Large intestine (tissue), 3 donors: Measurements from ENCODE around the gene PFKP. TPM values are rescaled to one million over a fixed set of nuclear protein-coding genes. Genes with fewer than 3 reads are reported as not detected.

Experiments
- DNase-seq, 2 donors: peaks; one replicate each; pipeline versions ENCODE4 v3.0.0 to v3.0.0-alpha.2; 2013
- H3K27ac ChIP-seq: one replicate; pipeline ENCODE4 v1.5.1; 2013; ENCODE audit warnings: low read length
- H3K27me3 ChIP-seq: 2 replicates; pipeline ENCODE4 v1.6.1; 2013; ENCODE audit warnings: low read length; ENCODE audit not compliant: control insufficient read depth, insufficient read depth
- H3K36me3 ChIP-seq: 2 replicates; pipeline ENCODE4 v1.6.1; 2013; ENCODE audit warnings: low read length; ENCODE audit not compliant: control insufficient read depth, insufficient read depth
- H3K4me1 ChIP-seq: one replicate; pipeline ENCODE4 v1.6.1; 2013; ENCODE audit warnings: low read length; ENCODE audit not compliant: control insufficient read depth, insufficient read depth
- H3K4me3 ChIP-seq: one replicate; pipeline ENCODE4 v1.5.1; 2013; ENCODE audit warnings: low read length
- H3K9me3 ChIP-seq: one replicate; pipeline ENCODE4 v1.6.1; 2013; ENCODE audit warnings: mild to moderate bottlenecking, low read depth, low read length, moderate library complexity; ENCODE audit not compliant: control insufficient read depth
- WGBS: methylation state at CpG from one replicate; pipeline ENCODE4 v1.1.5; 2013; ENCODE audit warnings: low lambda C conversion rate; ENCODE audit not compliant: insufficient coverage; 5-methylcytosine and 5-hydroxymethylcytosine counted together
- polyA plus RNA-seq: library from polyadenylated mRNA; unstranded; fragments of 120-200 nt; gene quantifications from one replicate; pipeline ENCODE4 v1.2.1, GENCODE V29; 2013

Gene PFKP
- polyA plus RNA-seq, 1 donor, result 29.2 TPM

DNA sequence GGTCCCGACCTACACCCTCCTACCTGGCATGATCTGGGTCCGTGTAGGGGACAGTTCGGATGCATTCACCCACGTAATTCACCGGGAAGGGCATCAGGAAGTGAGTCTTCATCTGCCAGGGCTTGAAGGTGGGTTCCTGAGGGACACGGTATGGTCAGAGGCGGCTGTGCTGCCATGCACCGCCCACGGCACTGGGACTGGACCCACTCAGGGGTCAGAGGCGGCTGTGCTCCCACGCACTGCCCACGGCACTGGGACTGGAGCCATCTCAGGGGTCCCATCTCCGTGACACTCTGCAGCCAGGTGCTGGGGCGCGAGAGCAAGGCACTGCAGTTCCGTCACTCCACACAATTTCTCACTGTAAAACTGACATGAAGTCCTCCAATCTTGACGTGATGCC is 76.0 kb downstream of the PFKP start:
- Histone ChIP-seq H3K9me3 (no peaks in the 10 kb centered on the region), H3K36me3 (peaks cover 92% of the 10 kb centered on the region), H3K27ac (no peak overlapping the region), H3K27me3 (no peaks in the 10 kb centered on the region), H3K4me1 (no peaks in the 10 kb centered on the region), H3K4me3 (no peak overlapping the region)
- 100% methylated on average over 1 of the region's 17 CpGs for WGBS
- no peak for DNase-seq

DNA sequence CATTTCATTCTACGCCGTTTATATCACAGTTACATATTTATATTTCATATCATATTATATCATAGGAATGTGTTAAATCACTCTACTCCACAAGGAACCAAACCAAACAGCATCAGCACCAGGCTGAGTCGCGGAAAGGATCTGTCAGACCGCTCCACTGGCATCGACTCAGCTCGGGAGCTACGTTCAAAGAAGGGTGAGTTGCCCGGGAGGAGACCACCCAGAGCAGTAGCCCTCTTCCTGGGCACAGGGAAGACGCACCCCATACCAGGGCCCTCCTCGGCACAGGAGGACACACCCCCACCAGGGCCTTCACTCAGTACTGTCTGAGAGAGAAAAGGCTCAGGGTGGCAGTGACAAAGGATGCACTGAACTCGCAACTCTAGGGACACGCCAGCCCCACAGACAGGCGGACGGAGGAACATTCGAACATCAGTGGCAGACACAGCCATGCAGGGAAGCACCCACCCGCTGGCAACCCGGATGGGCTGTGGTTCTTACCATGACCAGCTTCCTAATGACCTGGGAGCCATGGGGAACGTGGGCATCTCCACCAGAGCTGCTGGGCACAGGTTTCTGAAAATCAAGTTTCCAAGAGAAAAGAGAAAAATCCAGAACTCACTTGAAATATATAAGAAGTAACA is 76.6 kb downstream of the PFKP start:
- Histone ChIP-seq H3K9me3 (no peaks in the 10 kb centered on the region), H3K4me3 (no peak overlapping the region), H3K27ac (no peak overlapping the region), H3K4me1 (no peaks in the 10 kb centered on the region), H3K27me3 (no peaks in the 10 kb centered on the region), H3K36me3 (peaks cover 92% of the 10 kb centered on the region)
- WGBS, result 100% methylated on average over 2 of the region's 19 CpGs
- DNase-seq, result no peak

GRCh38 chr10:3145366-3145765 is 78.0 kb downstream of the PFKP start:
- WGBS, result 100% methylated on average over 3 of the region's 18 CpGs
- no peaks in the 10 kb centered on the region for H3K9me3 ChIP-seq
- no peak for DNase-seq
- no peaks in the 10 kb centered on the region for H3K27me3 ChIP-seq
- H3K4me1 ChIP-seq, result no peaks in the 10 kb centered on the region
- H3K36me3 ChIP-seq, result peaks cover 92% of the 10 kb centered on the region
- H3K27ac ChIP-seq, result no peak overlapping the region
- H3K4me3 ChIP-seq, result no peak overlapping the region

- no CpG with 5 or more reads among the region's 8 CpGs for WGBS
- no peak overlapping the region for H3K27ac ChIP-seq
- H3K27me3 ChIP-seq, result no peaks in the 10 kb centered on the region
- no peak overlapping the region for H3K4me3 ChIP-seq
- H3K36me3 ChIP-seq, result peaks cover 92% of the 10 kb centered on the region
- DNase-seq, result no peak
- no peaks in the 10 kb centered on the region for H3K9me3 ChIP-seq
- H3K4me1 ChIP-seq, result no peaks in the 10 kb centered on the region
Observed at GRCh38 chr10:3146289-3146688, 78.9 kb downstream of the PFKP start.

DNA sequence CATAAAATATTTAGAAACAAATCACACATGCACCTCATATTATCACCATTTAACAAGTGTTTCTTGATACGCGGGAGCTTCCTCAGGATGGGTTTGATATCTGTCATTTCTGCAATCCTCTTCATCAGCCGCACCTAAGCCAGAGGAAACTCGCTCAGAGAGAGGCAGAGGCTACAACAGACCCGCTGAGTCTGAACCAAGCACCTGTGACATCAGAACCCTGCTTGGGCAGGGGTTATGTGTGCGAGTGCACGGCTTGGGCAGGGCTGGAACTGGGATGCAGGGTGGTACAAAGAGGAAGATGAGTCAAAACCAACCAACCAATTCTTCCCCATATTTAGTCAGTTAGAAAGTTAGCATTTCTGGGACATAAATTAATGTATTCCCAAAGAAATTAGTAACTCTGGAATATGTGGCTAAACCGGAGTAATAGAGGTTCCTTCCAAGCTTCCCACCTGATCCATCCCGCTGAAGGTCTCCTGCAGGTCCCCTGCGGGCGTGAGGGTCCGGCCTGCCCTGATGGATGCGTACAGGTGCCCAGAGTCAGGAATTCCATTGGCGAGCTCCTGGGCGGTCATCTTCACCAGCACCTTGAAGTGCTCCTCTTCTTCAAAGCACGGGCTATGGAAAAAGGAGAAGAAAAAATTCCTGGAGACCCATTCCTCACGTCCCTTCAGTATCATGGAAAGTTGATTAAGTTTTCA is 79.9 kb downstream of the PFKP start:
- no peaks in the 10 kb centered on the region for H3K4me1 ChIP-seq
- no CpG with 5 or more reads among the region's 17 CpGs for WGBS
- H3K9me3 ChIP-seq, result no peaks in the 10 kb centered on the region
- no peak for DNase-seq
- no peak overlapping the region for H3K4me3 ChIP-seq
- no peaks in the 10 kb centered on the region for H3K27me3 ChIP-seq
- no peak overlapping the region for H3K27ac ChIP-seq
- peaks cover 90% of the 10 kb centered on the region for H3K36me3 ChIP-seq

GRCh38 chr10:3148041-3148440 is 80.7 kb downstream of the PFKP start:
- Histone ChIP-seq H3K36me3 (peaks cover 90% of the 10 kb centered on the region), H3K4me1 (no peaks in the 10 kb centered on the region), H3K4me3 (no peak overlapping the region), H3K27me3 (no peaks in the 10 kb centered on the region), H3K27ac (no peak overlapping the region), H3K9me3 (no peaks in the 10 kb centered on the region)
- DNase-seq, result no peak
- WGBS, result no CpG with 5 or more reads among the region's 17 CpGs

GRCh38 chr10:3148994-3149393 is 81.6 kb downstream of the PFKP start:
- Histone ChIP-seq H3K4me1 (no peaks in the 10 kb centered on the region), H3K27me3 (no peaks in the 10 kb centered on the region), H3K36me3 (peaks cover 88% of the 10 kb centered on the region), H3K9me3 (no peaks in the 10 kb centered on the region), H3K27ac (no peak overlapping the region), H3K4me3 (no peak overlapping the region)
- DNase-seq, result no peak
- WGBS, result no CpG with 5 or more reads among the region's 9 CpGs

- DNase-seq, result no peak
- no CpG with 5 or more reads among the region's 11 CpGs for WGBS
- Histone ChIP-seq H3K27ac (no peak overlapping the region), H3K27me3 (no peaks in the 10 kb centered on the region), H3K4me1 (no peaks in the 10 kb centered on the region), H3K9me3 (no peaks in the 10 kb centered on the region), H3K36me3 (peaks cover 87% of the 10 kb centered on the region), H3K4me3 (no peak overlapping the region)
Observed at GRCh38 chr10:3149918-3150317, 82.6 kb downstream of the PFKP start.

DNA sequence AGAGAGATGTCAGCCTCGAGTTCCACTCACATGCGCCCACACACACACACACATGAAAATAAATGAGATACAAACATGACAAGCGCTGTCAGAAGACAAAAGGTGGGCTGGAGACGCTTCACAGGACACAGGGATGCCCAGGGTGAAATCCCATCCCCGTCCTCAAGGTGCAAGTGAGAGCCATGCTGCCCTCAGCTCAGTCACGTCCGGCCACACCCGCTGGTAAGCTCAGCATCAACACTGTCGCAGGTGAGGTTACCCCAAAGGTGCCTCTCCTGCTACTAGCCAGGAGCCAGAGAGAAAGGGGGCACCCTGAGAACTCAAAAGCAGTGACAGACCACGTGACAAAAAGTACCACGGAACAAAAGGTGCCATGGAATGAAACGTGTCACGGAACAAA is 83.0 kb downstream of the PFKP start:
- no peak for DNase-seq
- Histone ChIP-seq H3K4me3 (no peak overlapping the region), H3K4me1 (no peaks in the 10 kb centered on the region), H3K36me3 (peaks cover 87% of the 10 kb centered on the region), H3K27ac (no peak overlapping the region), H3K9me3 (no peaks in the 10 kb centered on the region), H3K27me3 (no peaks in the 10 kb centered on the region)
- WGBS, result no CpG with 5 or more reads among the region's 13 CpGs

GRCh38 chr10:3150961-3151360 is 83.6 kb downstream of the PFKP start:
- 80% methylated on average over 1 of the region's 14 CpGs for WGBS
- Histone ChIP-seq H3K27ac (no peak overlapping the region), H3K4me1 (no peaks in the 10 kb centered on the region), H3K4me3 (no peak overlapping the region), H3K36me3 (peaks cover 86% of the 10 kb centered on the region), H3K27me3 (no peaks in the 10 kb centered on the region), H3K9me3 (no peaks in the 10 kb centered on the region)
- no peak for DNase-seq
